ENCODE results near the gene MACROD1. TPM values are rescaled to one million over a fixed set of nuclear protein-coding genes. Genes with fewer than 3 reads are reported as not detected.

The MACROD1 gene
- total and polyA plus RNA-seq, 2 of the 13 experiments (the other 11 are each of a cell fraction or from before 2014, with no cell fraction given) = 23.1 to 34.5 TPM

DNA sequence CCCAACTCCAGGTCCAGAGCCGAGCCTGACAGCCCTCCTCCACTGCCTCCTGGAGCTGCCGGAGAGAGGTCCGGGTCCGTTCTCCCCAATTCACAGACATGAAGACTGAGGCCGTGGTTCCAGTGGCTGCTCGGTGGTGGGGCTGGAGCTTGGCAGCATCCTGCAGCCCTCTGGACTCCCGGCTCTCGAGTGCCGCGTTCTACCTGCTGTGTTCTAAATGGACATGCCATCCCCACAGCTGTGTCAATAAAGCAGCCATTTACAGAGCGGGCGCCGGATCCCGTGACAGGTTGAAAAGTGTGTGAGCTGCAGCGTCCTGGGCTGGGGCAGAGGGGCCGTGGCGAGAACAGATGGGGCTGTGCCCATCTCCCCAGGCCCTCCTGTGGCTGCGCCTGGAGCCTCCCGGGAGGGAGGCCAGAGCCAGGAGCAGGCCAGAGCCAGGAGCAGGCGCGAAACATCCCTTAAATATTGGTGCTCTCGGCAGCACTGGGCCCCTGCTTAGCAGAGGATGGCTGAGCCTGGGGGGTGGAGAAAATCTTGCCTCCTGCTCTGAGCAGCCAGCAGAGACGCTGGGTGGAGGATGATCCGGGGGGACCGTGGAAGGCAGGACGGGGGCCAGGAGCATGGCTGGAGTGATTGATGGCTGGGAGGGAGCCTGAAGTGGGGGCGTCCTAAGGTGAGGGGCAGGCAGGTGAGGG, 84.0 kb downstream of the MACROD1 start:
- Histone ChIP-seq H3K9me3 (ENCODE audit: low read length) (no peaks in the 10 kb centered on the region), H3K79me2 (ENCODE audit: insufficient read depth, low read length) (no peaks in the 10 kb centered on the region), H3K27me3 (ENCODE audit: control insufficient read depth in 1 of 2, insufficient read depth in 2 of 2, low read length in 2 of 2) (no peaks in the 10 kb centered on the region; a peak in 1 of 5 replicates), H4K20me1 (ENCODE audit: insufficient read depth, low read length) (peaks cover 3% of the 10 kb centered on the region; the same call in 1 of the 2 replicates), H3K9ac (ENCODE audit: insufficient read depth, low read depth, low read length) (no peak overlapping the region), H3K4me2 (ENCODE audit: low read depth, low read length) (no peak overlapping the region), H2AFZ (ENCODE audit: low read length) (no peak overlapping the region), H3K4me3 (replicated peaks in 1 of 3; ENCODE audit: insufficient read depth in 1 of 3, low read depth in 2 of 3, low read length in 3 of 3) (no peak overlapping the region), H3K4me1 (ENCODE audit: insufficient read depth, low read length) (peaks cover 24% of the 10 kb centered on the region), H3K27ac (ENCODE audit: extremely low read length, insufficient read depth, low read length) (no peak overlapping the region), H3K36me3 (replicated peaks in 1 of 2; ENCODE audit: control insufficient read depth in 1 of 2, insufficient read depth in 2 of 2, low read length in 2 of 2) (no peaks in the 10 kb centered on the region)
- intact Hi-C loops (cut with micrococcal nuclease; ENCODE audit: unreplicated experiment) (no loop called here), in situ Hi-C loops (cut with HindIII; ENCODE audit: extremely low pct_ligation_motif_present, low pct_unique_long_range_greater_than_20kb) (no loop called here)
- ChIA-PET POLR2A (no interaction called here), CTCF (ENCODE audit: low intra/inter-chr PET ratio, low total read pairs) (no interaction called here)
- BruUV-seq (replicated peaks) = no TSS peak
- no peak for FAIRE-seq
- no peak for ATAC-seq
- TF ChIP-seq, protein P1, sequence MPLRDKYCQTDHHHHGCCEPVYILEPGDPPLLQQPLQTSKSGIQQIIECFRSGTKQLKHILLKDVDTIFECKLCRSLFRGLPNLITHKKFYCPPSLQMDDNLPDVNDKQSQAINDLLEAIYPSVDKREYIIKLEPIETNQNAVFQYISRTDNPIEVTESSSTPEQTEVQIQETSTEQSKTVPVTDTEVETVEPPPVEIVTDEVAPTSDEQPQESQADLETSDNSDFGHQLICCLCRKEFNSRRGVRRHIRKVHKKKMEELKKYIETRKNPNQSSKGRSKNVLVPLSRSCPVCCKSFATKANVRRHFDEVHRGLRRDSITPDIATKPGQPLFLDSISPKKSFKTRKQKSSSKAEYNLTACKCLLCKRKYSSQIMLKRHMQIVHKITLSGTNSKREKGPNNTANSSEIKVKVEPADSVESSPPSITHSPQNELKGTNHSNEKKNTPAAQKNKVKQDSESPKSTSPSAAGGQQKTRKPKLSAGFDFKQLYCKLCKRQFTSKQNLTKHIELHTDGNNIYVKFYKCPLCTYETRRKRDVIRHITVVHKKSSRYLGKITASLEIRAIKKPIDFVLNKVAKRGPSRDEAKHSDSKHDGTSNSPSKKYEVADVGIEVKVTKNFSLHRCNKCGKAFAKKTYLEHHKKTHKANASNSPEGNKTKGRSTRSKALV (CRISPR knock-in tag; IDR thresholded peaks at IDR 0.05) = no peak
- TF ChIP-seq ZMYM3 (CRISPR knock-in tag; IDR thresholded peaks at IDR 0.05) = 0 out of 2 replicates have a peak, but pooled peaks have one; percentile 41
- no peak for TF ChIP-seq LCORL (IDR thresholded peaks at IDR 0.05)
- TF ChIP-seq LCORL (CRISPR knock-in tag; IDR thresholded peaks at IDR 0.05) = no peak
- TF ChIP-seq ZNF629 (CRISPR knock-in tag; conservative IDR thresholded peaks at IDR 0.05) = peak; percentile 87
- no peak for TF ChIP-seq ZBTB20 (CRISPR knock-in tag; IDR thresholded peaks at IDR 0.05; ENCODE audit: borderline replicate concordance, low read depth)
- DNase-seq (ENCODE audit: low spot score) = no peak
- 94% methylated on average over 21 of the region's 27 CpGs for WGBS (ENCODE audit: low lambda C conversion rate)

GRCh38 chr11:64080390-64080789, 85.5 kb downstream of the MACROD1 start:
- Histone ChIP-seq H2AFZ (ENCODE audit: low read length) (no peak overlapping the region), H3K9ac (ENCODE audit: insufficient read depth, low read depth, low read length) (no peak overlapping the region), H3K4me2 (ENCODE audit: low read depth, low read length) (no peak overlapping the region), H3K79me2 (ENCODE audit: insufficient read depth, low read length) (no peaks in the 10 kb centered on the region), H4K20me1 (ENCODE audit: insufficient read depth, low read length) (0 out of 2 replicates have a peak, but pooled peaks cover 3% of the 10 kb centered on the region), H3K9me3 (ENCODE audit: low read length) (no peaks in the 10 kb centered on the region), H3K4me3 (replicated peaks in 1 of 3; ENCODE audit: insufficient read depth in 1 of 3, low read depth in 2 of 3, low read length in 3 of 3) (no peak overlapping the region), H3K27me3 (ENCODE audit: control insufficient read depth in 1 of 2, insufficient read depth in 2 of 2, low read length in 2 of 2) (no peaks in the 10 kb centered on the region; a peak in 1 of 5 replicates), H3K36me3 (replicated peaks in 1 of 2; ENCODE audit: control insufficient read depth in 1 of 2, insufficient read depth in 2 of 2, low read length in 2 of 2) (no peaks in the 10 kb centered on the region), H3K4me1 (ENCODE audit: insufficient read depth, low read length) (peaks cover 12% of the 10 kb centered on the region), H3K27ac (ENCODE audit: extremely low read length, insufficient read depth, low read length) (no peak overlapping the region)
- BruUV-seq (replicated peaks) = no TSS peak
- TF ChIP-seq FOXJ3 (CRISPR knock-in tag; IDR thresholded peaks at IDR 0.05; ENCODE audit: borderline replicate concordance) (no peak), AGO1 (IDR thresholded peaks at IDR 0.05; ENCODE audit: low read depth, low read length, poor library complexity, severe bottlenecking) (no peak)
- ChIA-PET POLR2A (no interaction called here), CTCF (ENCODE audit: low intra/inter-chr PET ratio, low total read pairs) (no interaction called here)
- ATAC-seq (no peak), FAIRE-seq (no peak), DNase-seq (ENCODE audit: low spot score) (no peak)
- in situ Hi-C loops (cut with HindIII; ENCODE audit: extremely low pct_ligation_motif_present, low pct_unique_long_range_greater_than_20kb) (no loop called here), intact Hi-C loops (cut with micrococcal nuclease; ENCODE audit: unreplicated experiment) (no loop called here)
- 85% methylated on average over 8 of the region's 10 CpGs for WGBS (ENCODE audit: low lambda C conversion rate)

Measured in HepG2 (cell line).